Activated CD4-positive, alpha-beta T cell treated with anti-CD3 and anti-CD28 coated beads for 48 hours (primary cell): ENCODE measurements around the gene ZNF490.
"Not testable (repeated sequence)": the region's sequence is repeated elsewhere in the genome, so short reads cannot be mapped to it uniquely, and the experiment has no call there.

ENCODE experiments used
- DNase-seq: peaks from one replicate; pipeline ENCODE4 v3.0.0-alpha.2; 2020

Gene ZNF490

GRCh38 chr19:12621253-12622024, 10.8 kb upstream of the ZNF490 start:
- not testable (repeated sequence) for DNase-seq

DNA sequence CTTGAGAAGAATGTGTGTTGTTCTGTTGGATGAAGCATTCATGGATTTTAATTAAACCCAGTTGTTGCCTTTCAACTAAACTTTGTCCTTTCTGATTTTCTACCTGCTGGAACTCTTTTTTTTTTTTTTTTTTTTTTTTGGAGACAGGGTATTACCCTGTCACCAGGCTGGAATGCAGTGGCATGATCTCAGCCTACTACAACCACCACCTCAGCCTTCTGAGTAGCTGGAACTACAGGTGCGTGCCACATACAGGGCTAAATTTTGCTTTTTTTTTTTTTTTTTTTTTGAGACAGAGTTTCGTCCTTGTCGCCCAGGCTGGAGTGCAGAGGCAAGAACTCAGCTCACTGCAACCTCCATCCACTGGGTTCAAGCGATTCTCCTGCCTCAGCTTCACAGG, 7.0 kb upstream of the ZNF490 start:
- no peak for DNase-seq

- no peak for DNase-seq
Observed at GRCh38 chr19:12611361-12611699, 717 bp upstream of the ZNF490 start.

- no peak for DNase-seq
Observed at GRCh38 chr19:12607631-12608030, 3.0 kb downstream of the ZNF490 start.

GRCh38 chr19:12606796-12607195, 3.8 kb downstream of the ZNF490 start:
- no peak for DNase-seq

DNA sequence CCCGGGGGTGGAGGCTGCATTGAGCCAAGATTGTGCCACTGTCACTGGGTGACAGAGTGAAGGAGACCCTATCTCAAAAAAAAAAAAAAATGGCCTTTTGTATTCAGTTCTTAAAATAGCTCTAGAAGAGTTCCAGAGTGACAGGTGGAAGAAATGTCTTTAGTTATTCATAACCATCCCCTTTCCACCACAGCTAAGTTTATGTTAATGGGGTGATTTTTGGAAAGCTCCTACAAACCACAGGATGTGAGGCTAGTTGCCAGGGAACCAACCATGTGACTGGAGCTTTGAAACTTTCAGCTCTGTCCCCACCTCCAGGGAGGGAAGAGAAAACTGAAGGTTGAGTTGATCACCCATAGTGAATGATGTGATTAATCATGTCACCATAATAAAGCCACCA, 6.9 kb downstream of the ZNF490 start:
- peak; percentile 70 for DNase-seq

- no peak for DNase-seq
Observed at GRCh38 chr19:12597594-12597993, 13.0 kb downstream of the ZNF490 start.

GRCh38 chr19:12596927-12597548, 13.6 kb downstream of the ZNF490 start:
- no peak for DNase-seq

DNA sequence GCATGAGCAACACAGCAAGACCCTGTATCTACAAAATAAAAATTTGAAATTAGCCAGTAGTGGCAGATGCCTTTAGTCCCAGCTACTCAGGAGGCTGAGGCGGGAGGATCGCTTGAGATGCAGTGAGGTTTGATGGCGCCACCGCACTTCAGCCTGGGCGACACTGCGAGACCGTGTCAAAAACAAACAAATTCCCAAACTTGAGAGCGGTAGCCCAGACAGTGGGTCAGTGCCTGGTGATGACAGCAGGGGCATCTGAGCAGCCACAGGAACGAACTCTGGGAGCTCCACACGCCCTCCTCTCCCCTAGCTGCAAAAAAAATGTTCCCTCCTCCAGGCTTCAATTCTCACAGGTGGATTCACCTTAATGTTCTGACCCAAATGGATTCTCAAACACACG, 14.1 kb downstream of the ZNF490 start:
- no peak for DNase-seq

- DNase-seq: no peak
Observed at GRCh38 chr19:12581100-12581499, 29.5 kb downstream of the ZNF490 start.

- no peak for DNase-seq
Observed at GRCh38 chr19:12580180-12580694, 30.4 kb downstream of the ZNF490 start.

GRCh38 chr19:12578641-12579040, 32.0 kb downstream of the ZNF490 start:
- DNase-seq: no peak

GRCh38 chr19:12574036-12574435, 36.6 kb downstream of the ZNF490 start:
- DNase-seq: no peak

GRCh38 chr19:12567951-12568350, 42.7 kb downstream of the ZNF490 start:
- DNase-seq: no peak

DNA sequence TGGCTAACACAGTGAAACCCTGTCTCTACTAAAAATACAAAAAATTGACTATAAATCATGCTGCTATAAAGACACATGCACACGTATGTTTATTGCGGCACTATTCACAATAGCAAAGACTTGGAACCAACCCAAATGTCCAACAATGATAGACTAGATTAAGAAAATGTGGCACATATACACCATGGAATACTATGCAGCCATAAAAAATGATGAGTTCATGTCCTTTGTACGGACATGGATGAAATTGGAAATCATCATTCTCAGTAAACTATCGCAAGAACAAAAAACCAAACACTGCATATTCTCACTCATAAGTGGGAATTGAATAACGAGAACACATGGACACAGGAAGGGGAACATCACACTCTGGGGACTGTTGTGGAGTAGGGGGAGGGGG, 44.2 kb downstream of the ZNF490 start:
- not testable (repeated sequence) for DNase-seq

DNA sequence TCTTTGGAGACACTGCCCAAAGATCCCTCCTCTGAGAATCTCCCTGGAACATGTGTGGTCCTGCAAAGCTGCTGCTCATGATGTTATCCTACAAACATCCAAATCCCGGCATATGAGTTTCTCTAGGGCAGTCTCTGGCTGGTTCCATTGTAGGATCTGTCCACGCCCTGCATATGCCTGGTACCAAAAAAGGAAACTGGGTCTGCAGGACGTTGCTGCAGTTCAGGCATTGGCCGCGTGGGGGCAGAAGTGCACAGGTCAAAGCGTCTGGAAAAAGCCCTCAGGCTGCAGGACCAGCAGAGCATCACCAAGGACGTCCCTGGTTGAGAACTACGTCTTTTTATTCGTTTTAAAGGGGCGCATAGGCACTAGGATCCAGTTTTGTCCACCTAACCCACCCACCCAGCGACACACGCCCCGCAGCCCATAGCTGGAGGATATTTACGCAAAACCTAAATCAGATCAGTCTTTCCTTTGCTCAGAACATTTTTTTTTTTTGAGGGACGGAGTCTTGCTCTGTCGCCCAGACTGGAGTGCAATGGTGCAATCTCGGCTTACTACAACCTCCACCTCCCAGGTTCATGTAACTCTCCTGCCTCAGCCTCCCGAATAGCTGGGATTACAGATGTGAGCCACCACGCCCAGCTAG, 46.5 kb downstream of the ZNF490 start:
- peak; percentile 96 for DNase-seq

DNA sequence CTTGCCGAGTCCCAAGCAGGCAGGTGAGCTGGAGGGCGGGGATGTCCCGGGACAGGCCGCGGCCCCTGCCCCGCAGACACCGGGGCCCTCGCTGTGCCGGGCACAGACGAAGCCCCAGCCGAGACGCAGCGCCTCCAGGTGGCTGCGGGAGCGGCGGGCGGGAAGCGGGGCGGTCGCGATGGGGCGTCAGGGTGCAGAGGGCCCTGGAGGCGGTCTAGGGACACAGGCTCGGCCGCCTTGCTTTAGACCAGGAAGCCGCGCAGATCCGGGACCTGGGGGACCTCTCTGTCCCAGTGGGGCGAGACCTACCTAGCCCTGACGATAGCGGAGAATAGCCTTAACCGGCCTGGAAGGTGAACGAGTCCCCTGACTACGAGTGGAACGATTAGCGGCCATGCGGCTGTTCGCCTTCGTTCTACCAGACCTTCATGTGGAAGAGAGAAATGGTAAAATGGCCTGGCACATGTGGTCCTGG, 55.1 kb downstream of the ZNF490 start:
- peak; percentile 10 for DNase-seq

- DNase-seq: peak; percentile 93
Observed at GRCh38 chr19:12551060-12551832, 59.4 kb downstream of the ZNF490 start, which contains the start of gene ZNF564. ZNF564 (minus strand) TSS chr19:12551482; CDS start chr19:12551332, 150 bp downstream.

- no peak for DNase-seq
Observed at GRCh38 chr19:12546903-12547302, 63.7 kb downstream of the ZNF490 start.

- DNase-seq: no peak
Observed at GRCh38 chr19:12546068-12546467, 64.5 kb downstream of the ZNF490 start.

- no peak for DNase-seq
Observed at GRCh38 chr19:12545267-12545666, 65.3 kb downstream of the ZNF490 start.

DNA sequence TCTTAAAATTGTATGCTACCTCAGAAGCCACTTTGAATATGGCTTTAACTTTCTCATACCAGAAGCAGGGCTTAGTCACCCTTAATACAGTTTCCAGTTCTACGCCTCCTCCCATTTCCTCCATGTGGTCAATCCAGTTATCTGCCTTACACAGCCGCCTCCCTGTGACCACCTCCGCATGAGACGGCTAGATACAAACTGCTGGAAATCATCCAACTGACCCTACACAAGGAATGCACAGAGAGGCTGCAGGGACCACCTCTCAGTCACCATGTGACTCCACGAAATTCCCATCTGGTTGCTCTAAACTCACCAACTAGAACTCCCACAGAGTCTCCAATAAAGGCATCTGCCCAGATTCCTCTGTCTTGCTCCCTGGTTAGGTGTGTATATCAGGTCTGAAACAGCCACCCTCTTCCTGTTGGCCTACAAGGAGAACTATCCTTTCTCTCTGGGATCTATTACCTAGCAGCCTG, 66.2 kb downstream of the ZNF490 start:
- DNase-seq: no peak

DNA sequence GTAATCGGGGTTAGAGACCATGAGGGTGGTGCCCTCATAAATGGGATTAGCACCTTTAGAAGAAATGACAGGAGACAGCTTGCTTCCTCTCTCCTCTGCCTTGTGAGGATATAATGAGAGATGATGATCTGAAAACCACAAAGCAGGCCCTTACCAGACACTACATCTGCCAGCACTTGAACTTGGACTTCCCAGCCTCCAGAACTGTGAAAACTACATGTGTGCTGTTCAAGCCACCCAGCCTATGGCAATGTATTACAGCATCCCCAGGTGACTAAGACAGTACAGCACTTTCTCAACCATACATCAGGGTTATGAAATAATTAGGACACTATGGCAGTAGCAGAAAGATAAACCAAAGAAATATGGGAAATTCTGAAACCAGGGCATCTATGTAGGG, 66.8 kb downstream of the ZNF490 start:
- no peak for DNase-seq
